ENCODE results near the gene DUOX1. TPM values are rescaled to one million over a fixed set of nuclear protein-coding genes. Genes with fewer than 3 reads are reported as not detected.

DUOX1 gene
- total RNA-seq = 39.9 and 59.4 TPM in 2 replicates

DNA sequence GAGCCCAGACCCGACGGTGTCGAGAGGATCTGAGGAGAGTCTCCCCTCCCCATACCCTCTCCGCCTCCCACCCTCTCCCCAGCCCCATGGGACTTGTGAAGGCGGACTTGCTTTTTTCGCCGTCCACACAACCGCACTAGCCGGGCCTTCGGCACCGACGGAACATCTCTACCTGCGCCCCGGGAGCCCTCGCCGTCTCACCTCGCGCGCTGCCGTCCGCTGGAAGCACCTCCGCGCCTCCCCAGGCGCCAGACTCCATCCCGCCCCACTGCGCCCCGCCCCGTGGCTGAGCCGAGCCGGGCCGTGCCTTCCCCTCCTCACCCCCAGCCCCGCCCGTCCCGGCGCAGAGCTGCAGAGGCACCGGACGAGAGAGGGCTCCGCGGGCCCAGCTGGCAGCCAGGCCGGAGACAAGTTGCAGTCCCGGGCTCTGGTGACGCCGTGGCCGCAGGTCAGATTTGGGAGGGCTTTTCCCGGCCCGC is at the start of gene DUOX1, which contains the start of gene DUOXA1:
Gene DUOX1 (plus strand): TSS at position 344 of the 479 bp plus-strand sequence. CDS start 1,973 bp downstream, outside the sequence.
Gene DUOXA1 (minus strand): TSS at position 229 of the 479 bp plus-strand sequence. CDS start 6,865 bp downstream, outside the sequence.

DNA sequence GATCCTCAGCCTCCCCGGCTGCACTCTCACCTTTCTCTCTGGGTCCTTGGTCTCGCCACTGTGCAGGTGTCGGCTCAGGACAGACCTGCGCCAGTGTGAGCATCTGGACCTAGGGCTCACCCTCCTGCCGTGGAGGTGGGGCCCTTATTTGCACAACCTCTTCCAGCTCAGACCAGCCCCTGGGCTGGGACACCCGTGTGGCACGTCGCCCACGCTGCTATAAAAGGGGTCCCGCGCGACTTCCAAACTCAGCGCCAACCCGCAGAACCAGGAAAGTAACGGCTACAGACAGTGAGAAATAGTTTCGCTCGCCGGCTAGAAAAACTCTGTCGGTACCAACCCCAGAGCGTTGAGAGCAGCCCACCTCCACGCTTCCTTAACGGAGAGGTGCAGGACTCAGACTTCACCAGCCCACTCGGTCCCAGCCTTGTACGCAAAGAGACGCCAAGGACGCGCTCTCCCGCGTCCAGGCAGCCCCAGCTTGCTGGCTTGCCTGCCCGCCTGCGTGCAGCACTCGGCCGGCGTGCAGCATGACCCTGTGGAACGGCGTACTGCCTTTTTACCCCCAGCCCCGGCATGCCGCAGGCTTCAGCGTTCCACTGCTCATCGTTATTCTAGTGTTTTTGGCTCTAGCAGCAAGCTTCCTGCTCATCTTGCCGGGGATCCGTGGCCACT is 15.6 kb upstream of the DUOX1 start, which contains the start of the genes DUOX2 and DUOXA2:
Gene DUOX2 (minus strand): TSS at position 97 of the 675 bp plus-strand sequence. CDS start 761 bp downstream, outside the sequence.
Gene DUOXA2 (plus strand): TSS at position 251 of the 675 bp plus-strand sequence. CDS start 280 bp downstream, at position 531.

DNA sequence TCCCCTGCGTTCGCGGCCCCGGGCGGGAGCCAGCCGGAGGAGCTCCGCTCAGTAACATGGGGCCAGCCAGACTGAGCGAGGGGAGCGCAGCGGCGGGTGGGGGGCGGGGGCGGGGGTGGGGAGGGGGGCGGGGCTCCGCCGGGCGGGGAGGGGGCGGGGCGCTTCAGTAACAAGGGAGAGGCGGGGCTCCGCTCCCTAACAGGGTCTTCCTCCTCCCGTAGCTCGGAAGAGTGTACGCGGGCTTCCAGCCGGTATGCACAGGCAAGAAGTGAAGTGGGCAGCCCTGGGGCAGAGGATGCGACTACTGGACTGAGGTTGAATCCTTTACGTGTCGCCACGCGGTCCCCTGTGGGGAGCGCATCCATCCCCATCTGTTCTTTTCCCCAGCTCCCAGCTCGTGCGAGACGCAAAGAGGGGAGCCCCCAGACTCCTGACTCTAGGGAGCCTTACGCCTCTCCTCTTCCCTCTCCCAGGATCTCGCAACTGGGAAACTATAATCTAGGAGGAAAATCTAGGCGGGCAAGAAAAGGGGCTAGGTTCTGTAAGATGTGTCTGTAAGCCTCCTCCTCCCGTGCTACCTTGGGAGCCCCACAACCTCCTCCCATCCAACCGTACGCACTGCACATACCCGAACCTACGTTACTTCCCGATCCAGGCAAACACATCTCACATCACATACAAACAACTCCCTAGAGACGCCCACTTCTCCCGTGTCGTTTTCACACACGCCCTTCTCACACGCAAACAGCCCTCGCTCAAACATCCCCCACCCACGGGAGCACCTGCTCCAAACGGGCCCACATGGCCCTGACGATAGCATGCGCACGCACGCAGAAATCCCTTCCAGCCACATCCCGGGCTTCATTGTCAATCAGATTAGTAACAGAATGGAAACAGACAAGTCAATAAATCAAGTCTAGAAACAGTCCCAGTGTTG is 58.4 kb downstream of the DUOX1 start, which contains the start of gene SHF:
Gene SHF (minus strand): TSS at position 73 of the 937 bp plus-strand sequence. CDS start 15 bp downstream, at position 58.

Other genes starting within 250 kb of the DUOX1 start
- gene TERB2, start 173.3 kb upstream of the DUOX1 start, total RNA-seq = not detected in 2 replicates
- 52.8 and 59.4 TPM in 2 replicates for gene SORD, start 106.8 kb upstream of the DUOX1 start, total RNA-seq
- gene DUOX2, start 15.8 kb upstream of the DUOX1 start, total RNA-seq = 0.70 and 0.99 TPM in 2 replicates
- gene DUOXA2, start 15.7 kb upstream of the DUOX1 start, total RNA-seq = not detected in 2 replicates
- gene DUOXA1, start 115 bp upstream of the DUOX1 start, total RNA-seq = 52.8 and 62.8 TPM in 2 replicates
- gene SHF, start 58.0 kb downstream of the DUOX1 start, total RNA-seq = 4.7 and 5.3 TPM in 2 replicates
- not detected in 2 replicates for gene SLC28A2, start 122.2 kb downstream of the DUOX1 start, total RNA-seq
- 0.37 and 1.2 TPM in 2 replicates for gene GATM, start 248.6 kb downstream of the DUOX1 start, total RNA-seq